Medulla oblongata (tissue), 1 donor: Measurements from ENCODE around the gene CDCP1.

ENCODE experiments used
- DNase-seq: peaks from one replicate; pipeline ENCODE4 v3.0.0-alpha.2; 2015; ENCODE audit errors: extremely low spot score

The CDCP1 gene

GRCh38 chr3:45139372-45140140 is 6.6 kb downstream of the CDCP1 start:
- DNase-seq, result no peak

- DNase-seq, result no peak
Observed at GRCh38 chr3:45137656-45138181, 8.5 kb downstream of the CDCP1 start.

- peak; percentile 67 for DNase-seq
Observed at GRCh38 chr3:45135959-45136358, 10.2 kb downstream of the CDCP1 start.

GRCh38 chr3:45134758-45135521 is 11.2 kb downstream of the CDCP1 start:
- DNase-seq, result no peak

GRCh38 chr3:45132568-45133211 is 13.5 kb downstream of the CDCP1 start:
- no peak for DNase-seq

- no peak for DNase-seq
Observed at GRCh38 chr3:45131201-45131600, 15.0 kb downstream of the CDCP1 start.

- no peak for DNase-seq
Observed at GRCh38 chr3:45130476-45130875, 15.7 kb downstream of the CDCP1 start.

- DNase-seq, result no peak
Observed at GRCh38 chr3:45128950-45129349, 17.2 kb downstream of the CDCP1 start.

- DNase-seq, result no peak
Observed at GRCh38 chr3:45127130-45127822, 18.9 kb downstream of the CDCP1 start.

GRCh38 chr3:45126730-45127129 is 19.4 kb downstream of the CDCP1 start:
- DNase-seq, result no peak

GRCh38 chr3:45125550-45126026 is 20.6 kb downstream of the CDCP1 start:
- DNase-seq, result no peak

- DNase-seq, result no peak
Observed at GRCh38 chr3:45124956-45125355, 21.2 kb downstream of the CDCP1 start.

GRCh38 chr3:45124352-45124751 is 21.8 kb downstream of the CDCP1 start:
- no peak for DNase-seq

- DNase-seq, result no peak
Observed at GRCh38 chr3:45123581-45124269, 22.5 kb downstream of the CDCP1 start.

GRCh38 chr3:45123030-45123429 is 23.1 kb downstream of the CDCP1 start:
- DNase-seq, result no peak

- no peak for DNase-seq
Observed at GRCh38 chr3:45120359-45121158, 25.6 kb downstream of the CDCP1 start.

GRCh38 chr3:45119824-45120358 is 26.3 kb downstream of the CDCP1 start:
- no peak for DNase-seq

GRCh38 chr3:45119376-45119775 is 26.8 kb downstream of the CDCP1 start:
- no peak for DNase-seq

GRCh38 chr3:45118615-45119071 is 27.5 kb downstream of the CDCP1 start:
- no peak for DNase-seq

- DNase-seq, result no peak
Observed at GRCh38 chr3:45116350-45116749, 29.8 kb downstream of the CDCP1 start.
